Dendritic cell treated with granulocyte-macrophage colony-stimulating factor and Interleukin-4, amounts not matched to agents 40 ng/mL and 50 ng/mL, for 4 days (primary cell): ENCODE results near the gene DCAF5.
"Not testable (repeated sequence)": the region's sequence is repeated elsewhere in the genome, so short reads cannot be mapped to it uniquely, and the experiment has no call there.

Experiments
- H3K27ac Mint-ChIP-seq: one replicate; pipeline ENCODE4 v1.8.0; 2022; ENCODE audit warnings: mild to moderate bottlenecking, mixed read lengths
- H3K27me3 Mint-ChIP-seq: one replicate; pipeline ENCODE4 v1.8.0; 2022; ENCODE audit warnings: mild to moderate bottlenecking, mixed read lengths
- H3K36me3 Mint-ChIP-seq: one replicate; pipeline ENCODE4 v1.8.0; 2022; ENCODE audit warnings: low read depth, mixed read lengths
- H3K4me1 Mint-ChIP-seq: one replicate; pipeline ENCODE4 v1.8.0; 2022; ENCODE audit warnings: low read depth, mixed read lengths
- H3K4me3 Mint-ChIP-seq: one replicate; pipeline ENCODE4 v1.8.0; 2022; ENCODE audit warnings: mild to moderate bottlenecking, moderate library complexity, mixed read lengths
- H3K9me3 Mint-ChIP-seq: one replicate; pipeline ENCODE4 v1.8.0; 2022; ENCODE audit warnings: mixed read lengths
- intact Hi-C: fragments of 100-400 bp; cut with micrococcal nuclease; formaldehyde crosslinking; loops from one replicate; pipeline ENCODE4 v1.15.0; 2022

The DCAF5 gene

DNA sequence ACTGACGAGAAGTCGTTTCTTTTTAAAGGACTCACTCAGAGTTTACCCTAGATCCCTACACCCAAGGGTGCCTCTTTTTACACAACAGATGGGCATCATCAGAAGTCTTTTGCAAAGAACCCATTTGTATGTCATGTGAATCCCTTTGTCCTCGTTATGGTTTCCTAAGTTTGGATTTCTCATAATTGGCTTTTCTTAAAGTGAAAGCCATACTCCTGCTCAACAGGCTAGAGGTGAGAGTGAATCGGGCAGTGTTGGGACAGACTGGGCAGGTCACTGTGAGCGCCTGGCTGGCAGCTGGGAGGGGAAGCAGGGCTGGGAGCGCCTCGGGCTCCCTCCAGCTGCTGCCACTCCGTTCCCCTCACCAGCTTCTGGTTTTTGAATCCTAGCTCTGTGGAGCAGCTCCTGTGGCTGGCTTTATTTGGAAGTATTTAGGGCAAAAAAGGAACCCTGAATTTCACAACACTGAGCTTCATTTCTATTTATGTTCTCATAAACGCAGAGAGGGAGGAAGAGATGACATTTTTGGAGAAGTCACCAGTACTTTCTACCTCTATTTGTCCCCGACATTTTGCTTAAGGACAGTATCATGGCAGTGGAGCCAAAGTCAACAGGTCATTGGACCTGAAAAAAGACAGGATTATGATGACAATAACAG lies 110.0 kb downstream of the DCAF5 start:
- Mint-ChIP-seq H3K9me3 (no peaks in the 10 kb centered on the region), H3K36me3 (no peaks in the 10 kb centered on the region), H3K27me3 (peaks cover 5% of the 10 kb centered on the region), H3K4me3 (peak overlapping the region; percentile 44), H3K4me1 (peaks cover 94% of the 10 kb centered on the region), H3K27ac (peak overlapping the region; percentile 95)
- intact Hi-C loops: loop anchor here (5.0 kb wide), 1 partner anchor 66 kb away; the partner anchor contains the start of gene ACTN1

DNA sequence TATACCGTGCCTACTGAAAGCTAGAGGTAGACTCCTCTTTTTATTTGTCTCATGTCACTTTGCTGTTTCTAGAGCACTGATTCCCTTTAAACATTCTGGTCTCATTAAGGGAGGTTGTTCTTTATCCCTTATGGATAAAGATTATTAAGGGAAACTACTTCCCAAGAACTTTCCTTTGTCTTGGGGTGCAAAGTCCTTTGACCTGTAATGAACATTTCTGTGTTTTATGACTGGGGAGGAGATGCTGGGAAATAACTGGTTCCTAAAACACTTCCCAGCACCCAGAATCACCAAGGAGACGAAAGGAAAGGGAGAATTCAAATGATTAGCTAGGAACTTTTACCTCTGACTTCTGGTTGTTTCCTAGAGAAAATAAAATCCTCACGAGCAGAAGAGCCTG lies 110.6 kb downstream of the DCAF5 start:
- H3K4me1 Mint-ChIP-seq: peaks cover 92% of the 10 kb centered on the region
- H3K36me3 Mint-ChIP-seq: no peaks in the 10 kb centered on the region
- peaks cover 7% of the 10 kb centered on the region for H3K27me3 Mint-ChIP-seq
- no peak overlapping the region for H3K4me3 Mint-ChIP-seq
- H3K27ac Mint-ChIP-seq: peak overlapping the region; percentile 95
- intact Hi-C loops: loop anchor here (5.0 kb wide), 1 partner anchor 65 kb away; the partner anchor contains the start of gene ACTN1
- no peaks in the 10 kb centered on the region for H3K9me3 Mint-ChIP-seq

DNA sequence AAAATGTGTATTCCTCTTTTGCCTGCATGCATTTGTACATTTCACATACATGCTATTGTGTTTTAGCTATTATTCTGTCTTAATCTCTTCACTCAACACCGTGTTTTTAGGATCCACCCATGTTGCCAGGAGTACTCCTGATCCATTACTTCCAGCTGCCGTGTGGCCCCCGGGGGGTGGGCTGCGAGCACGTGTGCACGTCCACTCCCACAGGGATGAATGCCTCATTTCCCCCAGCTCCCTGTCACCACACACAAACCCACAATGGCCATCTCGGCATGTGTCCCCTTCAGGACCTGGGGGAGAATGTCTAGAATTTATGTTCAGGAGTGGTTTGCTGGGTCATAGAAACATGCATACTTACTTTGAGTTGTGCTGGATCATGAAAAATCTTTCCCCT lies 111.1 kb downstream of the DCAF5 start:
- no peak overlapping the region for H3K4me3 Mint-ChIP-seq
- H3K27me3 Mint-ChIP-seq: peaks cover 8% of the 10 kb centered on the region
- no peaks in the 10 kb centered on the region for H3K9me3 Mint-ChIP-seq
- peaks cover 94% of the 10 kb centered on the region for H3K4me1 Mint-ChIP-seq
- H3K27ac Mint-ChIP-seq: peak overlapping the region; percentile 63
- H3K36me3 Mint-ChIP-seq: no peaks in the 10 kb centered on the region
- intact Hi-C loops: loop anchor here (2.0 to 5.0 kb wide), 2 partner anchors 27 to 64 kb away; partner anchors contain the start of gene ACTN1

DNA sequence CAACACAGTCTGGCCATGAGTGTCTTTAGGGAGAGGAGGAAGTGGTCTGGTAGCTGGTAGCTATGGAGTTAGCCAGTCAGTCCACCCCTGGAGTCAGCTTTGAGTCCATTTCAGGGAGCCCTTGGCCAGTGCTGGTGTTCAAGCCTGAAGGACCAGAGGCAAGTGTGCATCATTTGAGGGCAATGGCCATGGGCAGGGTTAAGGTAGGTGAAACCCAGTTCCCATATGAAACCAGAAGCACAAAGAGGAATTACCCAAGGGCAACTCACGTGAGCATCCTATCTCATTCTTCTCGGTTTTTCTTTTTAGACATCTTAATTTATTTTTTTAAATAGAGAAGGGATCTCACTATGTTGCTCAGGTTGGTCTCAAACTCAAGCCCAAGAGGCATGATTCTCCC lies 112.6 kb downstream of the DCAF5 start:
- intact Hi-C loops: loop anchor here (2.0 to 5.0 kb wide), 2 partner anchors 26 to 63 kb away; partner anchors contain the start of gene ACTN1
- H3K4me3 Mint-ChIP-seq: no peak overlapping the region
- peaks cover 9% of the 10 kb centered on the region for H3K27me3 Mint-ChIP-seq
- H3K9me3 Mint-ChIP-seq: no peaks in the 10 kb centered on the region
- no peaks in the 10 kb centered on the region for H3K36me3 Mint-ChIP-seq
- peaks cover 82% of the 10 kb centered on the region for H3K4me1 Mint-ChIP-seq
- H3K27ac Mint-ChIP-seq: no peak overlapping the region

DNA sequence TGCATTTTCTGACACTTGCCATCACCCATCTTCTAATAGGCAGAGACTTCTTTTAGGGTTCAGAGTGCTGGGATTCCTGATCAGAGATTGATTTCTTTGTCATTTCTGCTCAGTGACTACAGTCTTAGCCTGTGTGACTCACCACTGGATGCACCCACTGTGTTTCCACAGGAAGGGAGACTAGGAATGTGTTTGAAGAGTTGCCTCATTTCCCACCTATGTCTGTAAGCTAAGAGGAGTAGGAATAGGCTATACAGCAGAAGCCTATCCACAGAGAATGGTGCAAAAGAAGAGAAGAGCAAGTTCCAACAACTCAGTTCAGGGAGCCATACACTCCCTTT lies 113.7 kb downstream of the DCAF5 start:
- H3K4me1 Mint-ChIP-seq: peaks cover 75% of the 10 kb centered on the region
- no peak overlapping the region for H3K4me3 Mint-ChIP-seq
- H3K27me3 Mint-ChIP-seq: peaks cover 9% of the 10 kb centered on the region
- intact Hi-C loops: no loop called here
- peak overlapping the region; percentile 20 for H3K27ac Mint-ChIP-seq
- H3K9me3 Mint-ChIP-seq: no peaks in the 10 kb centered on the region
- H3K36me3 Mint-ChIP-seq: no peaks in the 10 kb centered on the region

DNA sequence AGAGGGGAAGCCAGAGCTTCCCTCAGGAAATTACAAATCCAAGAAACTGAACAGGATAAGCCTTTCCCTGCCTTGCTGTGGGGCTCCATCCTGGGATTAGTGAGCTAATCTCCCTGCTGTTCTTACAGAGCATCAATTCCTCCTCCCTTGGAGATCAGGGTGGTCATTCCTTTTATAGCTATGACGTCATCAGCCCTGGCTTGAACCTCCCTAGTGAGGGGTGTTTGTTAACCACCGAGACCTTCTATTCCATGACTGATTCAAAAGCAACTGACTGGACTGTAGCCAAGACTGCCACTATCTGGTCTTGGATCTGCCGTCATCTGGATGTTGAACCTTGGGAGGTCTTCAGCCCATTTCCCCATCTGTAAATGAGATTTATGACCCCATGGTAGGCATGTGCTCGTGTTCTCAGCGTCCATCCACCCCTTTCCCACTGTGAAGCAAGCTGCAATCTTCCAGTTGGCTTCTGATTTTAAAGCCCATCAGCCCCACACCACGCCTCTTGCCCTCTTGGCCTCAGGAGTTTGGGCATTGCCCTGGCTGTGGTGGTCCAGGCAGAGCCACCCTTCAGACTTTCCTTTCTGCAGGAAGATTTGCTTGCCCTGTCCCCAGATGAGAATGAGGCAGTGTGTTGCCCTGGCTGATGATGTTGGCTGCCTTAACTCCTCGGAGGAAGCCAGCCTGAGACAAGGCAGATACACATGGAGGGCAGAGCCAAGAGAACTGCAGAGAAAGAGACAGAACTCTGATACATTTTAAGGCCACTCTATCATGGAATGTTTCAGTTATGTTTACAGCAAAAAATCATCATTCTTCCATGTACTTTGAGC lies 114.2 kb downstream of the DCAF5 start:
- intact Hi-C loops: no loop called here
- no peaks in the 10 kb centered on the region for H3K36me3 Mint-ChIP-seq
- peaks cover 71% of the 10 kb centered on the region for H3K4me1 Mint-ChIP-seq
- peaks cover 9% of the 10 kb centered on the region for H3K27me3 Mint-ChIP-seq
- peak overlapping the region; percentile 20 for H3K27ac Mint-ChIP-seq
- H3K9me3 Mint-ChIP-seq: no peaks in the 10 kb centered on the region
- H3K4me3 Mint-ChIP-seq: no peak overlapping the region

DNA sequence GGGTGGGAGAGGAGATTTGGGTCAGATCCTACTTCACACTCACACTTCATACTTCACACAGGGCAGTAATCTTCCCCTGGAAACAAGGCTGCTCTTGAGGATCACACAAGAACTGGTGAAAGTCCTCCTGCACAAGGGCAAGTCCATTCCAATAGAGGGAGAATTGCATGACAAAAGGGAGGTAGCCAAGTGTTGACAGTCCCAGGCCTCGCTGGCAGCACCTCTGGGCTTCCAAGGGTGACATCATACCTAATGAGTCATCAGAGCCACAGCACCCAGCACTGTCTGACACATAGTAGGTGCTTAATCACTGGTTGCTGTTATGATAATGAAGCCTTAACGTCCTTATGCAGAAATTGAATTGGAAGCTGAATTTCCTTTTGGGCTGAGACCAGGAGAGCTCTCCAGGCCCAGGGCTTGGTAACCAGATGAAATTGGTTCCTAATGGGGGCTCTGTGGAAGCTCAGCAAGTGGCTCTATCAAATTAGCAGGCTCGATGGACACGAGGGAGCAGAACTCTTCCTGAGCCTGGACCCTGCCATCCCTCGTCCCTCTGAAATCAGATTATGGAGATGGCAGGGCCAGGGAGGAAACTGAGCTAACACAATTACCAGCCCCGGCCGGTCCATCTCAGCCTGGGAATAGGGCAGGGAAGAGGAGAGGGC lies 115.0 kb downstream of the DCAF5 start:
- Mint-ChIP-seq H3K4me3 (no peak overlapping the region), H3K36me3 (no peaks in the 10 kb centered on the region), H3K9me3 (no peaks in the 10 kb centered on the region), H3K27me3 (peaks cover 9% of the 10 kb centered on the region), H3K4me1 (peaks cover 63% of the 10 kb centered on the region), H3K27ac (no peak overlapping the region)
- intact Hi-C loops: no loop called here

DNA sequence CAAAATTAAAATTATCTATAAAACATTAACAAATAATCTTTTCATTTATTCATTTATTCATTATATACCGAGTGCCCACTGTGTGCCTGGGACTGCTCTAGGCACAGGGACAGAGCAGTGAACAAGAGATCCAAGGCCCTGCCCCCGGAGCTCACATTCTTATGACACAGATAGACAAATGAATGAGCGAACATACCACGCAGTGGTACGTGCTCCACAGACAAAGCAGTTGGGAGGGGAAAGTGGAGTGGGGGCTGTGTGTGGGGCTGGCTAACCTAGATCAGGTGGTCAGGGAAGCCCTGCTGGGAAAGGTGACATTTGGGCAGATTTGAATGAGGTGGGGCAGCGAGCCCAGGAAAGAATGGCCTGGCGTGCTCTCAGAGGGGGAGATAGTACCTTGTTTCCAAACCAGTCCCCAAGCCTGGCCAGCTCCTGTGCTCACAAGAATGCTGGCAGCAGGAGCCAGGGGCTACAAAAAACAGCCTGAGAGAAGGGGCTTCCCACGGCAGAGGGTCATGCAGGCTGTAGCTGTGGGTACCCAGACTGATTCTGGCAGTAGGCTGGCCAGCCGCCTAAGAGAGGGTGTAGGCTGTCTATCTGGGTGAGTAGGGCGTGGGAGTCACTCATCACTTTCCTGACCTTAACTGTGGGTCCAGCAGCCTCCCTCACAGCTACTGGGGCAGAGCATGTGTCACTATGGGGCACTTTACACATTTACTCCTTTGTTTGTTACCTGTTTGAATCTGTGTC lies 116.0 kb downstream of the DCAF5 start:
- Mint-ChIP-seq H3K27me3 (peaks cover 9% of the 10 kb centered on the region), H3K9me3 (no peaks in the 10 kb centered on the region), H3K36me3 (no peaks in the 10 kb centered on the region), H3K4me1 (peaks cover 53% of the 10 kb centered on the region), H3K27ac (no peak overlapping the region), H3K4me3 (no peak overlapping the region)
- intact Hi-C loops: no loop called here

DNA sequence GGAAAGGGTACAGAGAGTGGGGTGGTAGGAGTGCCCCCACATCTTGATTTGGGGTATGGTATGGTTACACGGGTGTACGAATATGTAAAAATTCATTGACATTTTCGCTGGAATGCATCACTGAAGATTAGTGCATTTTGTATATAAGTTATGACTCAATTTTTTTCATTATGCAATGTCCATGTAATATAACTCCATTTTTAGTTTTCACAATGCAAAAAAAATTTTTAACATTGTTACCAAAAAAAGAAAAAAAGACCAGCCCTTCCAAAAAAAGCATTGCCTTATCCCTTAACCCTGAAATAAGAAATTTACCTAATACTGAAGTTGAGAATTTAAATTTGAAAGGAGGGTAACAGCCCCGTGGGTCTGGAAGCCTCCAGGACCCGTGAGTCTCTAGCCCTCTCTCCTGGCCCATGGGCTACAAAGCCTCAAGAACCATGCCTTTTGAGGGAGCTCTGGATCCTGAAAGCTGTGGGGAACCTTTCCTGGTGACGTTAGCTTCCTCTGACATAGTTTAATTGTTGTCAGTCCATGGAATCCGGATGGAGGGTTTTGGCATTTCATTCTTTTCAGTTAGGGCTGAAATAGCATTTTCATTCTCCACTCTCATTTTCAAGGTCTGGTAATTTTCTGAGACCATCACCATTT lies 118.2 kb downstream of the DCAF5 start:
- Mint-ChIP-seq H3K36me3 (no peaks in the 10 kb centered on the region), H3K9me3 (no peaks in the 10 kb centered on the region), H3K4me1 (peaks cover 32% of the 10 kb centered on the region), H3K27me3 (peaks cover 9% of the 10 kb centered on the region), H3K4me3 (no peak overlapping the region), H3K27ac (no peak overlapping the region)
- intact Hi-C loops: no loop called here

DNA sequence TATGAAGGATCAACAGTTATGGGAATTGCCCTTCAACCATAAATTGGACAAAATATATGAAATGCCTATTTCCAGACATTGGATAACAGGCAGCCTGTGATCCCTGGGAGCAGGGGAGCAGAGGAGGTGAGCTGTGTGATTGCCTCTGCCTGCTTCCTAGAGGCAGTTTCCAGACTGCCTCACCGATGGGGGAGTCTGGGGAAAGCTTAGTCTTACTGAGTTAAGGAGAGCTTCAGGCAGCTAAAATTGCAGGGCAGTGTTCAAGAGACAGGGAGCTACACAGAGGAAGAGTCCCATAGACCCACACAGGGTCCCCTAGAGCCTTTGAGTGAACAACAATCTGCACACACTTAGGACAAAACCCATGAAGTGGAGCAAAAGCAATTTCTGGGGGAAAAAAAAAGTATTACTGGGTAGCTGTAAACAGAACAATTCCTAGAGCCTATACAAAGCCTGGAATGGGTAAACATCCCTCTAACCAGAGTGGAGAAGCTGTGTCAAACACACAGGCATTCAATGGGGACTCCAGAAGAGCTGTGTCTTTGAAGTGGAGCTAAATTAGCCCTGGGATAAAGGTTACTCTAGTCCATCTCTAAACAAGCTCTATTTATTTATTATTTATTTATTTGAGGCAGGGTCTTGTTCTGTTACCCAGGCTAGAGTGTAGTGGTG lies 125.5 kb downstream of the DCAF5 start:
- Mint-ChIP-seq H3K36me3 (no peaks in the 10 kb centered on the region), H3K4me3 (no peak overlapping the region), H3K27ac (no peak overlapping the region), H3K9me3 (no peaks in the 10 kb centered on the region), H3K27me3 (peaks cover 1% of the 10 kb centered on the region), H3K4me1 (no peaks in the 10 kb centered on the region)
- intact Hi-C loops: no loop called here

DNA sequence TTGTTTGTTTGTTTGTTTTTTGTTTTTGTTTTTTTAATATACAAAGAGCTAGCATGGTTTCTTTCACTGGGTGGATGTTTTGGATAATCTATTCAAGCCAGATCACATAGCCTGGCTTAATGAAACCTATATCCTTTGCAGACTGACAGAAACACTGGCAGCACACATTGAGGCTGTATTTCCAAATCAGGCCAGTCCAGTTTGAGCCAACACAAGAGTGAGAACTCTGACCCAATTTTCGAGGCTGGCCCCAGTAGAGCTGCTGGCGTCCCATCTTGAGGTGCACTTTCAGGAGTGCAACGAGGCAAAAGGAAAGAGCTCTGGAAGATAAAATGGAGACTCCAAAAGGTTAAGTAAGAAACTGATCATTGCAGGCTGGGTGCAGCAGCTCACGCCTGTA lies 129.9 kb downstream of the DCAF5 start:
- no peaks in the 10 kb centered on the region for H3K9me3 Mint-ChIP-seq
- peaks cover 1% of the 10 kb centered on the region for H3K27me3 Mint-ChIP-seq
- no peak overlapping the region for H3K4me3 Mint-ChIP-seq
- no peak overlapping the region for H3K27ac Mint-ChIP-seq
- intact Hi-C loops: no loop called here
- no peaks in the 10 kb centered on the region for H3K4me1 Mint-ChIP-seq
- H3K36me3 Mint-ChIP-seq: no peaks in the 10 kb centered on the region

DNA sequence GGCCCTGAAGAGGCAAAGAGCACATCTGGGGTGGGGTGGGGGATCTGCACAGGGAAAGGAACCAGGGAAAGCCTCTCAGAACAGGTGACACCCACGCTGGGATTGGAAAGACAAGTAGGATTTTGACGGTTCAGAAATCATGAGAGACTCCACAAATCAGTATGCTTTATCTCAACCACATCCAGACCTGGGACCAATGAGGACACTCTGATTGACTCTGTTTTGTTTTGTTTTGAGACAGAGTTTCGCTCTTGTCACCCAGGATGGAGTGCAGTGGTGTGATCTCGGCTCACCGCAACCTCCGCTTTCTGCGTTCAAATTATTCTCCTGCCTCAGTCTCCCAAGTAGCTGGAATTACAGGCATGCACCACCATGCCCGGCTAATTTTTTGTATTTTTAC lies 130.8 kb downstream of the DCAF5 start:
- H3K27me3 Mint-ChIP-seq, H3K9me3 Mint-ChIP-seq, intact Hi-C loops, H3K4me3 Mint-ChIP-seq, H3K4me1 Mint-ChIP-seq, H3K36me3 Mint-ChIP-seq, H3K27ac Mint-ChIP-seq: not testable (repeated sequence)

DNA sequence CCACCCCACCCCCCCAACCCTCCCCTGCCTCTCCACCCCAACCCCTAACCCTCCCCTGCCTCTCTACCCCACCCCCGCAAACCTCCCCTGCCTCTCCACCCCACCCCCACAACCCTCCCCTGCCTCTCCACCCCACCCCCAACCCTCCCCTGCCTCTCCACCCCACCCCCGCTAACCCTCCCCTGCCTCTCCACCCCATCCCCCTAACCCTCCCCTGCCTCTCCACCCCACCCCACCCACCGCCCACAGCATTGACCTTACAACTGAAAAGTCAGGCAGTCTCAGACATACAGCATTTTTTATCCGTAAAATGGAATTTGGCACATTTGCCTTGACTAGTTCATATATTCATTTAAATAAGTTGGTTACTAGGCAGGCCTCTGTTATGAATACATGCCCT lies 135.2 kb downstream of the DCAF5 start:
- no peaks in the 10 kb centered on the region for H3K9me3 Mint-ChIP-seq
- no peaks in the 10 kb centered on the region for H3K36me3 Mint-ChIP-seq
- intact Hi-C loops: no loop called here
- peaks cover 22% of the 10 kb centered on the region for H3K4me1 Mint-ChIP-seq
- H3K27me3 Mint-ChIP-seq: no peaks in the 10 kb centered on the region
- no peak overlapping the region for H3K27ac Mint-ChIP-seq
- no peak overlapping the region for H3K4me3 Mint-ChIP-seq
